ENCODE data around the gene CBFA2T3.
A peak's percentile ranks its signal among the peaks of the same experiment; 100 is the strongest.
"Not testable (repeated sequence)": the region's sequence is repeated elsewhere in the genome, so short reads cannot be mapped to it uniquely, and the experiment has no call there.

The CBFA2T3 gene

DNA sequence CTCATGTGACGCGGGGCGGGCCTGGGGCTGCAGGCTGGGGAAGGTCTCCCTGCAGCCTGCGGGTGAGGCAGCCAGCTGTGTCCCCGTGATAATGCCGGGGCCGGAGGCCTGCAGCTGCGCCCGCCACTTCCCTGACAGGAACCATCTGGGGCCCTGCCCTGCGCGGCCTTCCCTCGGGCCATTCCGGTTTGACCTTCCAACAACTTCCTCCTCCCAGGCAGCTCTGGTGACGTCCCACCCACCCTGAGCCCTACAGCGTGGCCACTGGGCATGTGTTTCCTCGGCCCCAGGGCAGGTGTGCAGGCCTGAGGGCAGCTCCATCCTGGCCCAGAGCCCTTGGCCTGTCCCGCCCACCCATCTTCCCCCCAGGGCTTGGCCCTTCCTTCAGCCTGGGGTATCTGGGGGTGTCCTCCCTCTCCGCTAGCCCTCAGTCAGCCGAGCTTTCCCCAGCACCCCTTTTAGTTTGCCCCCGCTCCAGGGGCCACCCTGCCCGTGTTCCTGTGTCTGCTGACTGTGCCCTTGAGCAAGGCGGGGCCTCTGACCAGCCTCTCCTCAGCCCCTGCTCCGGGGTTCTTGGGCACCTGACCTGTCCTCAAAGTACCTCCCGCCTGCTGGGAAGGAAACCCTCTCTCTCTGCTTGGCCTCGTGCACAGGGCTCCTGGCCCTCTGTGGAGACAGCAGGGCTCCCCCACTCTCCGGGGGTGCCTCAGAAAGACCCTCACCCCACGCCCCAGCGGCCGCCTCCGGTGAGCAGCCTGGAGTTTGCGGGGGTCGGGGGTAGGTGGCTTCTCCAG lies at the start of gene CBFA2T3:
TSS of gene CBFA2T3 (minus strand) at position 190 of the 794 bp plus-strand sequence. CDS start 400 bp downstream, outside the sequence.
- DNase-seq: peak; percentile 89

- peak; percentile 15 for DNase-seq
Observed at GRCh38 chr16:89026121-89026612, 49.2 kb upstream of the CBFA2T3 start.

- DNase-seq: no peak
Observed at GRCh38 chr16:89025636-89026035, 48.6 kb upstream of the CBFA2T3 start.

DNA sequence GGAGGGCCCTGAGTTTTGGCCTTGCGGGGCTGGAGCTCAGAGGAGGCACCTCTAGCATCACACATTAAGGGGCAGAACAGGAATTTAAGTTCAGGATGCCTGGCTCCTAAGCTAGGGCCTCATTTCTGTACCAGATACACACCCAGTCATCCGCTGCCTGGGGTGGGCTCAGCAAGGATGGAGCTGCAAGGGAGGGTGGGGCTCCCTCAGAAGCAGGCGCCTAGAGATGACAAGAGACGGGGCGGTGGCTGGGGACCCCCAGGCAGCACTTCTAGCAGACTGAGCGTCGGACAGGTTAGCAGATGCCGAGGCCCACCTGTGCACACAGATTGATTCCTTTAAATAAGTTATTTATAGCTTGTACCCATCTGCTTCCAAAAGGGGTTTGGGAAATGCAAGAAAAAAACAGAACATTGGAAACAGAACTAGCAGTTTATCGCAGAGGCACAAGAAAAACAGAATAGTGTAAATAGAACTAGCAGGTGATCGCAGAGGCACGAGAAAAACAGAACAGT lies 47.6 kb upstream of the CBFA2T3 start:
- DNase-seq: no peak

GRCh38 chr16:89023621-89024511 lies 46.9 kb upstream of the CBFA2T3 start:
- no peak for DNase-seq

- no peak for DNase-seq
Observed at GRCh38 chr16:89023151-89023551, 46.1 kb upstream of the CBFA2T3 start.

DNA sequence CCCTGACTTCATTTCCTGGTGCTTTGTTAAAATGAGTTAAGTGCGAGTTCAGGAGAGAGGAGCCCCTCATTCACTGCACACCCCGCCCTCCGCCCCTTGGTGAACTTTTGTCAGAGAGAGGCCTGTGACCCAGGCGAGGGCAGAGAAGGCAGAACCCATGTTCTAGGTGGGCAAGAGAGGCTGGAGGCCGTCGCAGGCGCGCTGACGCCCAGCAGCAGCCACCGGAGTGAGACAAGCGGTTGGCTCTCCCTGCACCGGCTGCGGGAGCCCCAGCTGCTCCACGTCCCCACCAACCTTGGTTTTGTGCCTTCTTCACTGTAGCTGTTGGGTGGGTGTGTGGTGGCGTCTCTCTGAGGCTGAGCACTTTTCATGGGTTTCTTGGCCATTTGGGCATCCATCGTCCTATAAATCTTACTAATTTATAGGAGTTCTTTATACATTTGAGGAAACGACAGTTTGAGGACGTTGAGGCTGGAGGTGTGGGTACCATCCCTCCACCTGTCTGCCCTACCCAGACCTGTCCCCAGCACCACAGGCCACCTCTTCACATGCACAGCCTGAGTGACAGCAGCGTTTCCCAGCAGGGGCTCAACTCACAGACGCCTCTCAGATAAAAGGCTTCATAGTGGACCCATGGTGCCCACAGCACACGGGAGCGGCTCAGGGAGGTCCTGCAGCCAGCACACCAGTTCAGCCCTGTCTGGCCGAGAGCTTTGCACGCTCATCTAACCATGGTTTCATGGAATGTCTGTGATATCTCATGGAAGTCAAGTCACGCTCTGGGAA lies 45.2 kb upstream of the CBFA2T3 start:
- no peak for DNase-seq

- no peak for DNase-seq
Observed at GRCh38 chr16:89020925-89021595, 44.1 kb upstream of the CBFA2T3 start.

GRCh38 chr16:89020068-89020924 lies 43.3 kb upstream of the CBFA2T3 start:
- DNase-seq: no peak

DNA sequence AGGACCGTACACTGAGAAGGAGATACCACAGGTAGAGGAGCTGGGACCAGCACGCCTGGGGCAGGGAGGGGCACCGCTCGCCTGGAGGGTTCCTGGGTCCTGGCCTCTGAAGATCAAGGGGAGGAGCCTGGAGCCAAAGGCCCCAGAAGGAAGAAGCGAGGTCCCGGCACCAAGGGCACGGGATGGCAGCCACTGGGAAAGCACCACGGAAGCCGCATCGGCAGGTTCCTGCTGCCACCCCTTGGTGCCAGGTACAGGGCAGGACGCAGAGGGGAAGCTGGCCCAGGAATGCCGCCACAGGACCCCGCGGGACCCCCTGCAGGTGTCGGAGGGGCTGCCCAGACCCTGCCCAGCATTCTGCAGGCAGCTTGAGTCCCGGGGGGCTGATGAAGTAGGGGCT lies 42.5 kb upstream of the CBFA2T3 start:
- DNase-seq: no peak

- DNase-seq: no peak
Observed at GRCh38 chr16:89018282-89019158, 41.5 kb upstream of the CBFA2T3 start.

- no peak for DNase-seq
Observed at GRCh38 chr16:89017543-89018281, 40.7 kb upstream of the CBFA2T3 start.

GRCh38 chr16:89016561-89016960 lies 39.6 kb upstream of the CBFA2T3 start:
- DNase-seq: not testable (repeated sequence)

DNA sequence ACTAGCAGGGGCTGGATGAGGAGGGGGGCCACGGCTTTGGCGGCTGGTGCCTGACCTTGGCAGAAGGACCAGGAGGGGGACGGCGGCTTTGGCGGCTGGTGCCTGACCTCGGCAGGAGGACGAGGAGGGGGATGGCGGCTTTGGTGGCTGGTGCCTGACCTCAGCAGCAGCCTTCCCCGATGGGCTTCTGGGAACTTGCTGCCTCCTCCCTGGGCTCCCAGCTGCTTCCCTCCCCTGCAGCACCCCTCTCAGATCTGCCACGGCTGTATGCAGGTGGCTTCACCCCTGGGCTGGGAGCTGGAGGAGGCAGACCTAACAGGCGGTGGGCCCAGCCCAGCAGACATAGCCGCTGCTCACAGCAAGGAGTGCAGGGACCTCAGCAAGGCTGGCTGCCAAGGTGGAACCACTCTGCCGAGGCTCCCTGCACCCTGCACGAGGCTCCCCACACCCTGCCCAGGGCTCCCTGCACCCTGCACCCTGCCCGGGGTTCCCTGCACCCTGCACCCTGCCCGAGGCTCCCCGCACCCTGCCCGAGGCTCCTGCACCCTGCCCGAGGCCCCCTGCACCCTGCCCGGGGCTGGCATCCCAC lies 38.4 kb upstream of the CBFA2T3 start:
- no peak for DNase-seq

- no peak for DNase-seq
Observed at GRCh38 chr16:89014403-89015230, 37.6 kb upstream of the CBFA2T3 start.

- no peak for DNase-seq
Observed at GRCh38 chr16:89013692-89014402, 36.8 kb upstream of the CBFA2T3 start.

DNA sequence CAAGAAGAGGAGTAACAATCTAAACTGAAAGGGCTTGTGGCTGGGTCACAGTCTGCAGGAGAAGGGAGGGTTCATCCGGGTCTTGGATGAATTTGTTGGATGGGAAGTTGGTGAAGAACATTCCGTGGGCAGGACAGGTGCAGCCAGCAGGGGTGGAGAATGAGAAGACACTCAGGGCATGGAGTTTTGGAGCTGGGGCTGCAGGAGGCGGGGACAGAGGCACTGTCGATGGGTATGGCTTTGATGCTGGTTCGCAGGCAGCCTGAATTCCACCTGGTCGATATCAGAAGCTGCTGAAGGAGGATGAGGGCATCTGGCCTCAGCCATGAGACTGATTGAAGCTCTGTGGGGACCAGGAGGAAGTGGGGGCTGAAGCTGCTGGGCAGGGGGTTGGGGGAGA lies 36.1 kb upstream of the CBFA2T3 start:
- DNase-seq: no peak

Data from suppressor macrophage treated with lipopolysaccharide for 4 hours (primary cell).